NAMALWA (cell line): Measurements from ENCODE around the gene LRP4.
A peak's percentile ranks its signal among the peaks of the same experiment; 100 is the strongest.

Experiments used
- DNase-seq: peaks from one replicate; pipeline ENCODE4 v3.0.0-alpha.2; 2015; ENCODE audit warnings: low spot score

LRP4 gene

DNA sequence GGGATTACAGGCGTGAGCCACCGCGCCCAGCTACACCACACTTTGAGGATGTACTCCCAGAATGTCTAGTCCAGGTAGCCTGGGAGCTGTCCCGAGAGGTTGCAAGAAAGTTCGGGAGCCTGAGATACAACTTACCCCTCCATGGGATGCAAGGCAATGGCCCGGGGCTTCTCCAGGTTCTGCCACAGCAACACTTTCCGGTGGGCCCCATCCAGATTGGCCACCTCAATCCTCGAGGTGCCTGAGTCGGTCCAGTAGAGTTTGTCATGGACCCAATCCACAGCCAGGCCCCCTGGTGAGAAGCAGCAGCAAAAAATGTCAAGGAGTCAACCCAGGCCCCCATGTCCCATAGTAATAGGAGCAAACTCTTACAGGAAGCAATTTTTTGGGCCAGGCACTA is 25.5 kb downstream of the LRP4 start:
- DNase-seq = no peak

- no peak for DNase-seq
Observed at GRCh38 chr11:46892109-46892508, 26.2 kb downstream of the LRP4 start.

GRCh38 chr11:46890665-46891064 is 27.7 kb downstream of the LRP4 start:
- DNase-seq = no peak

GRCh38 chr11:46889689-46890475 is 28.5 kb downstream of the LRP4 start:
- peak; percentile 87 for DNase-seq

DNA sequence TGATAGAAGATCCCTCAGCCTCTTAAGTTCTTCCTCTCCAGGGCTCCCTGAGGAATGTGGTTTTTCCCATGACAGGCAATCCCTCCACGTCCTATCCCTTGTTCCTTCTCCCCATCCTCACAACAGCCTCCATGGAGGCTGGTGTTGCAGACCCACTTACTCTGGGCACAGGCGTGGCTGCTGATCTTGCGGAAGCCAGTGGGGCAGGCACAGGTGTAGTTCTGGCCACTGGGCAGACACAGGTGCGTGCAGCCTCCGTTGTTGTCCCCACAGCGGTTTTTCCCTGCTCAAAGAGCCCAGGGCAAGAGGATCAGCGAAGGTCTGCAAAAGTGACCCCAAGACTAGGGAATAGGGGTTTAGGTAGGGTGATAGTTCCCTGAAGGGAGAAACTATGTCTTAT is 29.1 kb downstream of the LRP4 start:
- DNase-seq = no peak

DNA sequence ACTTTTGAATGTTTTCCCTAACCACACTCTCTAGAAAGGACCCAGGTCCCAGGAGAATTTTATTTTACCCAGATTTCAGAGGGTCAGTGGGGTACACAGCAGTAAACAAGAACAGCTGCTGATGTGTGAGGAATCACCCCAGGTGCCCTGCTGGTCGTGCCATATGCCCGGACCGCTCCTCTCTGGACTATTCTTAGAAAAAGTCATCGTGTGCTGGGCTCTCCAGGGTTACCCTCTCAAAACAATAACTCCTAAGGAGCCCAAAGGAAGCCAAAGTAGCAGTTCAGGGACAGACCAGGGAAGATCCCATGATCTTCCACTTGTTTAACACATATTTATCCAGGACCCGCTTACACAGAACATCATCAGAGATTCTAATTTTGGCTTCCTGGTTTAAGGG is 29.7 kb downstream of the LRP4 start:
- no peak for DNase-seq

- no peak for DNase-seq
Observed at GRCh38 chr11:46886211-46886610, 32.1 kb downstream of the LRP4 start.

GRCh38 chr11:46879056-46879585 is 39.2 kb downstream of the LRP4 start:
- no peak for DNase-seq

- DNase-seq = no peak
Observed at GRCh38 chr11:46877580-46877979, 40.8 kb downstream of the LRP4 start.

GRCh38 chr11:46876471-46876870 is 41.9 kb downstream of the LRP4 start:
- DNase-seq = no peak

GRCh38 chr11:46874586-46874985 is 43.8 kb downstream of the LRP4 start:
- DNase-seq = no peak

DNA sequence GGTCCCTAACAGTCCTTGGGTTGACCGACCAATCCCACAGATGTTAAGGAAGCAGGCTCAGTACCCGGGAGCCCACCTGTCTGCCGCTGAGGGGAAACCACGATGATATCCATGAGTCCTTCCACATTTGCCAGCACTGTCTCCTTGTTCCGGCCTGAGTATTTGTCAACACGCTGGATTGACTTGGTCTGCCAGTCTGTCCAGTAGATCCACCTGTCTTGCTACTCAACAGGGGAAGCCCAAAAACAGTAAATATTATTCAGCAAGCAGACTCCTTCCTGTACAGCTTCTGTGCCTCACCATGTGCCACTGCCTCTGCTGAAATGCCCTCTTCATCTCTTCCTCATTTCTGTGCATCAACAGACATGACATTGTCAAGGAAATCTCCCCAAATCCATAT is 49.4 kb downstream of the LRP4 start:
- DNase-seq = no peak

DNA sequence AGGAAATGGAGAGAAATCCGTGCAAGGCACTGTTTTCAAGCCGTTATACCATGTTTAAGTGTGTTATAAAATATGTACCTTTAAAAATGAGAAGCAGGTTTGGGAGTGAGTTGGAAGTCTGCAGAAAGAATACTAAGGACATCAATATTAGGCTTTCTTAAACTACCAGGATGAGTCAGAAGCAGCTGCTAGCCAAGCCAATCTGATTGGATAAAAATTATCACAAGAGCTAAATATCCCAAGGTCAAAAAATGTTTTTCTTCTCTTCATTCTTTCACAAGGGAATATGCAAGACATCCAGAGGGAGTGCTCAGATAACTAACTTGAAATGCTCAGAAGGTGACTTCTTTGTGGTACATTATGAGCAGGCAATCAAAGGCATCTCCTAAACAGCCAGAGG is 53.0 kb downstream of the LRP4 start:
- DNase-seq = no peak

GRCh38 chr11:46860218-46860617 is 58.1 kb downstream of the LRP4 start:
- no peak for DNase-seq

- no peak for DNase-seq
Observed at GRCh38 chr11:46858920-46859546, 59.3 kb downstream of the LRP4 start.

DNA sequence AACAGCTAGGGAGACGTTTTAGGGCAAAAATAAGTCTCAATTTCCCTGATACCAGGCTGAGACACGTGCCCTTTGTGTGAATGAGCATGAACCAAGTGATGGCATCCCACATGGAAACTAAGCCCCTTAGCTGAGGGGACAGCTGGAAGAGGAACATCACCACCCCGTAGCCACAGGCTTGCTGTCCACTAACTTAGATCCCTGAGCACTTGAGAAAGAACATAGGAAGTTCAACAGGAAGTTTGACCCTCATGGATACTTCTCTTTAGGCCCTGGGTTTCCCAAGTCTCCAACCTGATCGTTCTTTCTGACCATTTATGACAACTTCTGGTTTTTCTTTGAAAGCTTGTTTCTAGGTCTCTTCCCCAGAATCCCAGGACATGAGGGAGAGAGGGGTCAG is 60.7 kb downstream of the LRP4 start:
- DNase-seq = no peak

- no peak for DNase-seq
Observed at GRCh38 chr11:46856605-46857343, 61.6 kb downstream of the LRP4 start.

GRCh38 chr11:46855863-46856262 is 62.5 kb downstream of the LRP4 start:
- no peak for DNase-seq

GRCh38 chr11:46855167-46855566 is 63.2 kb downstream of the LRP4 start:
- DNase-seq = no peak

DNA sequence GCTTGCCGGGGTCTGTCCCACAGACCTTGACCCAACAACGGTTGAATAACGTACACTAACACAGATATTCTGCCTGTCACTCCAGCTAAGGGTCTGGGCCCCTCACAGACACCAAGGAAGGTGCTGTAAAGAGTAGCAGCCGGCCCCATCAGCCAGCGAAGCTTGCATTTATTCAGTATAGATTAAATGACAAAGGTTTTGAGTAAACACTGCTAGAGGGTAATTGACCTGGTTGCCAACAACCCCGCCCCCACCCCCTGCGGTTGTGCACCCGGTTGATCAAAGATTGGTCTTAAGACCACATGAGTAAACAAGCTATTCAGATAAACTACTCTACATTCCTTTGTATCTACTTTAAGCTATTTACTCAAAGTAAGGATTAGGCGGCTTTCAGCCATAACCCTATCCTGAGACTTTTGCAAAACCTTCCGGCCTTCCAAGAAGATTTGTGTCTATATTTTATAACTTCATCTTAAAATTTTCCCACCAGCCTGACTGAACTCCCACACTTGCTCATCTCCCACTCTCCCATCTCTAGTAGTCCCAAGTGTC is 67.4 kb downstream of the LRP4 start:
- no peak for DNase-seq

GRCh38 chr11:46849631-46850030 is 68.7 kb downstream of the LRP4 start:
- DNase-seq = no peak

DNA sequence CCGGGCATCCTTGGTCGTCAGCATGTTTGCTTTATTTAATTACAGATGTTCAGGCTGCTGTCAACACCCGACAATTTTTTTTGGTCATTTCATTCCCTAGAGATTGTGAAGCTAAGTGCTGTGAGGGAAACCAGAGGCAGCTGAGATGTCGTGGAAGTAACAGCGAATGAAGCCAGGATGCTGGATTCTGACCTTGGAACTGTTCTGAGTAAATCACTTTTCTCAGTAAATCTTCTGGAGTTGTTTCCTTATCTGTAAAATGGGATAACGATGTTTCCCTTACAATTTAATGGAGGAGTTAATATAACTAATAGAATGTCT is 71.9 kb downstream of the LRP4 start:
- DNase-seq = no peak
